Mammary epithelial cell (primary cell): ENCODE data around the gene MEF2C.
"Not testable (repeated sequence)": the region's sequence is repeated elsewhere in the genome, so short reads cannot be mapped to it uniquely, and the experiment has no call there.

Experiments used
- CTCF ChIP-seq, 2 donors: IDR thresholded peaks in 1 of 2; conservative IDR thresholded peaks in 1 of 2; 2 replicates each; pipeline ENCODE4 v1.5.1; 2011 to 2012; ENCODE audit warnings: inconsistent platforms in 2 of 2, low read length in 2 of 2, mild to moderate bottlenecking in 2 of 2, control low read depth in 1 of 2, low read depth in 1 of 2; ENCODE audit not compliant: insufficient read depth in 1 of 2; ENCODE audit errors: extremely low read depth in 1 of 2
- EZH2 ChIP-seq: IDR thresholded peaks from 2 replicates; pipeline ENCODE4 v1.6.1; 2012; ENCODE audit warnings: low read length, inconsistent platforms, borderline replicate concordance

GRCh38 chr5:88904478-88904877 lies 21.5 kb upstream of the MEF2C start:
- TF ChIP-seq EZH2; CTCF (conservative IDR thresholded peaks at IDR 0.05 in 1 of 2, IDR thresholded peaks at IDR 0.05 in 1 of 2; ENCODE audit: extremely low read depth in 1 of 2, insufficient read depth in 1 of 2, low read depth in 1 of 2, low read length in 2 of 2): not testable (repeated sequence)
